ENCODE data around the gene FRAS1. TPM values are rescaled to one million over a fixed set of nuclear protein-coding genes. Genes with fewer than 3 reads are reported as not detected.

The FRAS1 gene
- total RNA-seq, 1 donor from 2014 or later: 24.6 TPM

GRCh38 chr4:78156520-78156919 is 99.4 kb downstream of the FRAS1 start:
- no peaks in the 10 kb centered on the region for H3K79me2 ChIP-seq (ENCODE audit: insufficient read depth, low read length)
- H3K4me3 ChIP-seq (ENCODE audit: insufficient read depth, low read depth, low read length): no peak overlapping the region
- Mint-ChIP-seq H3K4me1 (ENCODE audit: low read depth, unreplicated experiment) (peaks cover 14% of the 10 kb centered on the region), H3K9me3 (ENCODE audit: unreplicated experiment) (no peaks in the 10 kb centered on the region), H3K4me3 (ENCODE audit: unreplicated experiment) (no peak overlapping the region), H3K27ac (ENCODE audit: unreplicated experiment) (no peak overlapping the region), H3K27me3 (ENCODE audit: low read depth, unreplicated experiment) (no peaks in the 10 kb centered on the region), H3K36me3 (ENCODE audit: low read depth, unreplicated experiment) (no peaks in the 10 kb centered on the region)
- peaks cover 7% of the 10 kb centered on the region for H3K4me1 ChIP-seq (ENCODE audit: insufficient read depth, low read length)
- no peaks in the 10 kb centered on the region for H3K9me3 ChIP-seq (ENCODE audit: insufficient read depth, low read depth, low read length)
- peaks cover 5% of the 10 kb centered on the region for H3K27me3 ChIP-seq (ENCODE audit: insufficient read depth, low read length)
- DNase-seq (ENCODE audit: low read depth) (no peak), FAIRE-seq (no peak)
- no peaks in the 10 kb centered on the region for H4K20me1 ChIP-seq (ENCODE audit: insufficient read depth, low read length)
- H2AFZ ChIP-seq (ENCODE audit: low read depth, low read length): no peak overlapping the region
- no peak overlapping the region for H3K27ac ChIP-seq (ENCODE audit: low read depth, low read length)
- no peaks in the 10 kb centered on the region for H3K36me3 ChIP-seq (ENCODE audit: insufficient read depth, low read length)
- no peak overlapping the region for H3K4me2 ChIP-seq (ENCODE audit: low read length)
- TF ChIP-seq EZH2 (IDR thresholded peaks at IDR 0.05; ENCODE audit: insufficient read depth, low read length): no peak
- TF ChIP-seq, protein P1, sequence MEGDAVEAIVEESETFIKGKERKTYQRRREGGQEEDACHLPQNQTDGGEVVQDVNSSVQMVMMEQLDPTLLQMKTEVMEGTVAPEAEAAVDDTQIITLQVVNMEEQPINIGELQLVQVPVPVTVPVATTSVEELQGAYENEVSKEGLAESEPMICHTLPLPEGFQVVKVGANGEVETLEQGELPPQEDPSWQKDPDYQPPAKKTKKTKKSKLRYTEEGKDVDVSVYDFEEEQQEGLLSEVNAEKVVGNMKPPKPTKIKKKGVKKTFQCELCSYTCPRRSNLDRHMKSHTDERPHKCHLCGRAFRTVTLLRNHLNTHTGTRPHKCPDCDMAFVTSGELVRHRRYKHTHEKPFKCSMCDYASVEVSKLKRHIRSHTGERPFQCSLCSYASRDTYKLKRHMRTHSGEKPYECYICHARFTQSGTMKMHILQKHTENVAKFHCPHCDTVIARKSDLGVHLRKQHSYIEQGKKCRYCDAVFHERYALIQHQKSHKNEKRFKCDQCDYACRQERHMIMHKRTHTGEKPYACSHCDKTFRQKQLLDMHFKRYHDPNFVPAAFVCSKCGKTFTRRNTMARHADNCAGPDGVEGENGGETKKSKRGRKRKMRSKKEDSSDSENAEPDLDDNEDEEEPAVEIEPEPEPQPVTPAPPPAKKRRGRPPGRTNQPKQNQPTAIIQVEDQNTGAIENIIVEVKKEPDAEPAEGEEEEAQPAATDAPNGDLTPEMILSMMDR (IDR thresholded peaks at IDR 0.05; ENCODE audit: insufficient read depth, low read depth, low read length): no peak
- H3K9ac ChIP-seq (ENCODE audit: low read length): no peak overlapping the region

GRCh38 chr4:78162342-78162741 is 105.2 kb downstream of the FRAS1 start:
- H3K4me1 Mint-ChIP-seq (ENCODE audit: low read depth, unreplicated experiment): peaks cover 4% of the 10 kb centered on the region
- no peak overlapping the region for H3K9ac ChIP-seq (ENCODE audit: low read length)
- H3K4me1 ChIP-seq (ENCODE audit: insufficient read depth, low read length): no peaks in the 10 kb centered on the region
- H3K27me3 Mint-ChIP-seq (ENCODE audit: low read depth, unreplicated experiment): no peaks in the 10 kb centered on the region
- no peaks in the 10 kb centered on the region for H3K36me3 Mint-ChIP-seq (ENCODE audit: low read depth, unreplicated experiment)
- H3K9me3 ChIP-seq (ENCODE audit: insufficient read depth, low read depth, low read length): no peaks in the 10 kb centered on the region
- no peaks in the 10 kb centered on the region for H3K36me3 ChIP-seq (ENCODE audit: insufficient read depth, low read length)
- H3K4me3 Mint-ChIP-seq (ENCODE audit: unreplicated experiment): no peak overlapping the region
- no peaks in the 10 kb centered on the region for H3K9me3 Mint-ChIP-seq (ENCODE audit: unreplicated experiment)
- DNase-seq (ENCODE audit: low read depth) (no peak), FAIRE-seq (no peak)
- no peak overlapping the region for H2AFZ ChIP-seq (ENCODE audit: low read depth, low read length)
- no peaks in the 10 kb centered on the region for H4K20me1 ChIP-seq (ENCODE audit: insufficient read depth, low read length)
- H3K27ac ChIP-seq (ENCODE audit: low read depth, low read length): no peak overlapping the region
- TF ChIP-seq EZH2 (IDR thresholded peaks at IDR 0.05; ENCODE audit: insufficient read depth, low read length): no peak
- TF ChIP-seq, protein P1 (IDR thresholded peaks at IDR 0.05; ENCODE audit: insufficient read depth, low read depth, low read length): no peak
- H3K4me2 ChIP-seq (ENCODE audit: low read length): no peak overlapping the region
- H3K4me3 ChIP-seq (ENCODE audit: insufficient read depth, low read depth, low read length): no peak overlapping the region
- H3K27me3 ChIP-seq (ENCODE audit: insufficient read depth, low read length): peaks cover 7% of the 10 kb centered on the region
- H3K79me2 ChIP-seq (ENCODE audit: insufficient read depth, low read length): no peaks in the 10 kb centered on the region
- no peak overlapping the region for H3K27ac Mint-ChIP-seq (ENCODE audit: unreplicated experiment)

DNA sequence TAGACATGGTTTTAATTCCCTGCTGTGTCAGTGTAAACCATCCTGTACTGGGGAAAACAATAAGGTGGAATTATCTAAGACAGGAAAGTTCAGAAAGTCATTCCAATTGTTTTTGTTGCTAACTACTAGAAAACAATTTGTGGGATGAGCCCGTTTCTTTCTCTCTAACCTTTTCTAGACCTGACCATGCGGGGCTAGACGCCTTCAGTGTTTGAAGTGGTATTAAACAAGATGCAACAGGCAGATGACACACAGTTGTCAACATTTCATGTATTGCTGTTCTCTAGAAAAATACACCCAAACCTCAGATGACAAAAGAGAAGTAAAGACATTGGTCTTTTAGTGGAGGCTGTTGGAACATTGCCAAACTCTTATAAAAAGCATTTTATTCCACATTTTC is 105.7 kb downstream of the FRAS1 start:
- Mint-ChIP-seq H3K4me3 (ENCODE audit: unreplicated experiment) (no peak overlapping the region), H3K27me3 (ENCODE audit: low read depth, unreplicated experiment) (no peaks in the 10 kb centered on the region), H3K4me1 (ENCODE audit: low read depth, unreplicated experiment) (peaks cover 4% of the 10 kb centered on the region), H3K36me3 (ENCODE audit: low read depth, unreplicated experiment) (no peaks in the 10 kb centered on the region), H3K27ac (ENCODE audit: unreplicated experiment) (no peak overlapping the region), H3K9me3 (ENCODE audit: unreplicated experiment) (no peaks in the 10 kb centered on the region)
- Histone ChIP-seq H3K27ac (ENCODE audit: low read depth, low read length) (no peak overlapping the region), H3K4me1 (ENCODE audit: insufficient read depth, low read length) (no peaks in the 10 kb centered on the region), H3K9ac (ENCODE audit: low read length) (no peak overlapping the region), H3K36me3 (ENCODE audit: insufficient read depth, low read length) (no peaks in the 10 kb centered on the region), H3K79me2 (ENCODE audit: insufficient read depth, low read length) (no peaks in the 10 kb centered on the region), H3K27me3 (ENCODE audit: insufficient read depth, low read length) (peaks cover 7% of the 10 kb centered on the region), H3K4me2 (ENCODE audit: low read length) (no peak overlapping the region), H2AFZ (ENCODE audit: low read depth, low read length) (no peak overlapping the region), H3K4me3 (ENCODE audit: insufficient read depth, low read depth, low read length) (no peak overlapping the region), H4K20me1 (ENCODE audit: insufficient read depth, low read length) (no peaks in the 10 kb centered on the region), H3K9me3 (ENCODE audit: insufficient read depth, low read depth, low read length) (no peaks in the 10 kb centered on the region)
- FAIRE-seq: no peak
- TF ChIP-seq, protein P1 (IDR thresholded peaks at IDR 0.05; ENCODE audit: insufficient read depth, low read depth, low read length): no peak
- TF ChIP-seq EZH2 (IDR thresholded peaks at IDR 0.05; ENCODE audit: insufficient read depth, low read length): no peak
- DNase-seq (ENCODE audit: low read depth): no peak
